Measurements from ENCODE around the gene TPCN1. TPM values are rescaled to one million over a fixed set of nuclear protein-coding genes. Genes with fewer than 3 reads are reported as not detected.

TPCN1 gene
- total and polyA plus RNA-seq, 2 experiments from 2014 or later = 14.4 to 16.2 TPM

DNA sequence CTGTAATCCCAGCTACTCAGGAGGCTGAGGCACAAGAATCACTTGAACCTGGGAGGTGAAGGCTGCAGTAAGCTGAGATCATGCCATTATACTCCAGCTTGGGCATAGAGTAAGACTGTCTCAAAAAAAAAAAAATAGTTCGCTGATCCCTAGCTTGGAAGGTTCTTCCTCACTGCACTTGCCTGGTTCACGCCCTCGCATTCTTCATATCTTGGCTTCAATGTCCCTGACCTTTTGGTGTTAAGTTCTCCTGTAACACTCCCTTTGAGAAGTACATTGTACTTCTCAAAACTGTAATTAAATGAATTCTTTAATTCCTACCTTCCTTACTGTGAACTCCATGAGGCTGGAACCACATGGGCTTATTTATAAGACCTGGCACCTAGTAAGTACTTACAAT lies 16.5 kb upstream of the TPCN1 start:
- Histone ChIP-seq H3K4me1 (ENCODE audit: insufficient read depth) (no peaks in the 10 kb centered on the region), H3K79me2 (replicated peaks; ENCODE audit: insufficient read depth) (no peaks in the 10 kb centered on the region), H3K27me3 (ENCODE audit: insufficient read depth) (no peaks in the 10 kb centered on the region), H3K36me3 (ENCODE audit: insufficient read depth) (no peaks in the 10 kb centered on the region), H3K4me3 (no peak overlapping the region), H3F3A (replicated peaks; ENCODE audit: low read depth) (no peaks in the 10 kb centered on the region), H2AFZ (no peak overlapping the region), H4K20me1 (replicated peaks; ENCODE audit: insufficient read depth) (no peaks in the 10 kb centered on the region), H3K4me2 (no peak overlapping the region), H3K9me2 (ENCODE audit: insufficient read depth) (no peaks in the 10 kb centered on the region), H3K27ac (ENCODE audit: low read depth) (no peak overlapping the region)
- Mint-ChIP-seq H3K27ac (no peak overlapping the region), H3K9me3 (peaks cover 6% of the 10 kb centered on the region; the same call in 2 of the 3 replicates), H3K27me3 (ENCODE audit: insufficient read depth, low read depth, poor library complexity) (peaks cover 2% of the 10 kb centered on the region), H3K36me3 (ENCODE audit: low read depth) (peaks cover 6% of the 10 kb centered on the region), H3K4me1 (peaks cover 6% of the 10 kb centered on the region), H3K4me3 (no peak overlapping the region)
- DNase-seq (ENCODE audit: low spot score) = no peak
- no peak for ATAC-seq
- TF ChIP-seq, protein P1, sequence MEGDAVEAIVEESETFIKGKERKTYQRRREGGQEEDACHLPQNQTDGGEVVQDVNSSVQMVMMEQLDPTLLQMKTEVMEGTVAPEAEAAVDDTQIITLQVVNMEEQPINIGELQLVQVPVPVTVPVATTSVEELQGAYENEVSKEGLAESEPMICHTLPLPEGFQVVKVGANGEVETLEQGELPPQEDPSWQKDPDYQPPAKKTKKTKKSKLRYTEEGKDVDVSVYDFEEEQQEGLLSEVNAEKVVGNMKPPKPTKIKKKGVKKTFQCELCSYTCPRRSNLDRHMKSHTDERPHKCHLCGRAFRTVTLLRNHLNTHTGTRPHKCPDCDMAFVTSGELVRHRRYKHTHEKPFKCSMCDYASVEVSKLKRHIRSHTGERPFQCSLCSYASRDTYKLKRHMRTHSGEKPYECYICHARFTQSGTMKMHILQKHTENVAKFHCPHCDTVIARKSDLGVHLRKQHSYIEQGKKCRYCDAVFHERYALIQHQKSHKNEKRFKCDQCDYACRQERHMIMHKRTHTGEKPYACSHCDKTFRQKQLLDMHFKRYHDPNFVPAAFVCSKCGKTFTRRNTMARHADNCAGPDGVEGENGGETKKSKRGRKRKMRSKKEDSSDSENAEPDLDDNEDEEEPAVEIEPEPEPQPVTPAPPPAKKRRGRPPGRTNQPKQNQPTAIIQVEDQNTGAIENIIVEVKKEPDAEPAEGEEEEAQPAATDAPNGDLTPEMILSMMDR (conservative IDR thresholded peaks at IDR 0.05; ENCODE audit: low read depth in 2 of 2) = no peak
- TF ChIP-seq, protein P2, sequence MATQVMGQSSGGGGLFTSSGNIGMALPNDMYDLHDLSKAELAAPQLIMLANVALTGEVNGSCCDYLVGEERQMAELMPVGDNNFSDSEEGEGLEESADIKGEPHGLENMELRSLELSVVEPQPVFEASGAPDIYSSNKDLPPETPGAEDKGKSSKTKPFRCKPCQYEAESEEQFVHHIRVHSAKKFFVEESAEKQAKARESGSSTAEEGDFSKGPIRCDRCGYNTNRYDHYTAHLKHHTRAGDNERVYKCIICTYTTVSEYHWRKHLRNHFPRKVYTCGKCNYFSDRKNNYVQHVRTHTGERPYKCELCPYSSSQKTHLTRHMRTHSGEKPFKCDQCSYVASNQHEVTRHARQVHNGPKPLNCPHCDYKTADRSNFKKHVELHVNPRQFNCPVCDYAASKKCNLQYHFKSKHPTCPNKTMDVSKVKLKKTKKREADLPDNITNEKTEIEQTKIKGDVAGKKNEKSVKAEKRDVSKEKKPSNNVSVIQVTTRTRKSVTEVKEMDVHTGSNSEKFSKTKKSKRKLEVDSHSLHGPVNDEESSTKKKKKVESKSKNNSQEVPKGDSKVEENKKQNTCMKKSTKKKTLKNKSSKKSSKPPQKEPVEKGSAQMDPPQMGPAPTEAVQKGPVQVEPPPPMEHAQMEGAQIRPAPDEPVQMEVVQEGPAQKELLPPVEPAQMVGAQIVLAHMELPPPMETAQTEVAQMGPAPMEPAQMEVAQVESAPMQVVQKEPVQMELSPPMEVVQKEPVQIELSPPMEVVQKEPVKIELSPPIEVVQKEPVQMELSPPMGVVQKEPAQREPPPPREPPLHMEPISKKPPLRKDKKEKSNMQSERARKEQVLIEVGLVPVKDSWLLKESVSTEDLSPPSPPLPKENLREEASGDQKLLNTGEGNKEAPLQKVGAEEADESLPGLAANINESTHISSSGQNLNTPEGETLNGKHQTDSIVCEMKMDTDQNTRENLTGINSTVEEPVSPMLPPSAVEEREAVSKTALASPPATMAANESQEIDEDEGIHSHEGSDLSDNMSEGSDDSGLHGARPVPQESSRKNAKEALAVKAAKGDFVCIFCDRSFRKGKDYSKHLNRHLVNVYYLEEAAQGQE (IDR thresholded peaks at IDR 0.05; ENCODE audit: unreplicated experiment) = no peak
- TF ChIP-seq STAT1 (IDR thresholded peaks at IDR 0.05; ENCODE audit: unreplicated experiment) (no peak), EZH2phosphoT487 (IDR thresholded peaks at IDR 0.05; ENCODE audit: unreplicated experiment) (no peak), EZH2 (IDR thresholded peaks at IDR 0.05; ENCODE audit: low read depth, unreplicated experiment) (no peak), ZNF114 (CRISPR knock-in tag; IDR thresholded peaks at IDR 0.05) (no peak), CREB1 (CRISPR knock-in tag; IDR thresholded peaks at IDR 0.05; ENCODE audit: low read depth) (no peak), NANOG (IDR thresholded peaks at IDR 0.05; ENCODE audit: borderline replicate concordance) (no peak), JUNB (IDR thresholded peaks at IDR 0.05; ENCODE audit: unreplicated experiment) (no peak), POLR2AphosphoS5 (IDR thresholded peaks at IDR 0.05; ENCODE audit: low read depth) (no peak), ZNF331 (CRISPR knock-in tag; IDR thresholded peaks at IDR 0.05; ENCODE audit: low read depth) (no peak)
- TF ChIP-seq, protein P3, sequence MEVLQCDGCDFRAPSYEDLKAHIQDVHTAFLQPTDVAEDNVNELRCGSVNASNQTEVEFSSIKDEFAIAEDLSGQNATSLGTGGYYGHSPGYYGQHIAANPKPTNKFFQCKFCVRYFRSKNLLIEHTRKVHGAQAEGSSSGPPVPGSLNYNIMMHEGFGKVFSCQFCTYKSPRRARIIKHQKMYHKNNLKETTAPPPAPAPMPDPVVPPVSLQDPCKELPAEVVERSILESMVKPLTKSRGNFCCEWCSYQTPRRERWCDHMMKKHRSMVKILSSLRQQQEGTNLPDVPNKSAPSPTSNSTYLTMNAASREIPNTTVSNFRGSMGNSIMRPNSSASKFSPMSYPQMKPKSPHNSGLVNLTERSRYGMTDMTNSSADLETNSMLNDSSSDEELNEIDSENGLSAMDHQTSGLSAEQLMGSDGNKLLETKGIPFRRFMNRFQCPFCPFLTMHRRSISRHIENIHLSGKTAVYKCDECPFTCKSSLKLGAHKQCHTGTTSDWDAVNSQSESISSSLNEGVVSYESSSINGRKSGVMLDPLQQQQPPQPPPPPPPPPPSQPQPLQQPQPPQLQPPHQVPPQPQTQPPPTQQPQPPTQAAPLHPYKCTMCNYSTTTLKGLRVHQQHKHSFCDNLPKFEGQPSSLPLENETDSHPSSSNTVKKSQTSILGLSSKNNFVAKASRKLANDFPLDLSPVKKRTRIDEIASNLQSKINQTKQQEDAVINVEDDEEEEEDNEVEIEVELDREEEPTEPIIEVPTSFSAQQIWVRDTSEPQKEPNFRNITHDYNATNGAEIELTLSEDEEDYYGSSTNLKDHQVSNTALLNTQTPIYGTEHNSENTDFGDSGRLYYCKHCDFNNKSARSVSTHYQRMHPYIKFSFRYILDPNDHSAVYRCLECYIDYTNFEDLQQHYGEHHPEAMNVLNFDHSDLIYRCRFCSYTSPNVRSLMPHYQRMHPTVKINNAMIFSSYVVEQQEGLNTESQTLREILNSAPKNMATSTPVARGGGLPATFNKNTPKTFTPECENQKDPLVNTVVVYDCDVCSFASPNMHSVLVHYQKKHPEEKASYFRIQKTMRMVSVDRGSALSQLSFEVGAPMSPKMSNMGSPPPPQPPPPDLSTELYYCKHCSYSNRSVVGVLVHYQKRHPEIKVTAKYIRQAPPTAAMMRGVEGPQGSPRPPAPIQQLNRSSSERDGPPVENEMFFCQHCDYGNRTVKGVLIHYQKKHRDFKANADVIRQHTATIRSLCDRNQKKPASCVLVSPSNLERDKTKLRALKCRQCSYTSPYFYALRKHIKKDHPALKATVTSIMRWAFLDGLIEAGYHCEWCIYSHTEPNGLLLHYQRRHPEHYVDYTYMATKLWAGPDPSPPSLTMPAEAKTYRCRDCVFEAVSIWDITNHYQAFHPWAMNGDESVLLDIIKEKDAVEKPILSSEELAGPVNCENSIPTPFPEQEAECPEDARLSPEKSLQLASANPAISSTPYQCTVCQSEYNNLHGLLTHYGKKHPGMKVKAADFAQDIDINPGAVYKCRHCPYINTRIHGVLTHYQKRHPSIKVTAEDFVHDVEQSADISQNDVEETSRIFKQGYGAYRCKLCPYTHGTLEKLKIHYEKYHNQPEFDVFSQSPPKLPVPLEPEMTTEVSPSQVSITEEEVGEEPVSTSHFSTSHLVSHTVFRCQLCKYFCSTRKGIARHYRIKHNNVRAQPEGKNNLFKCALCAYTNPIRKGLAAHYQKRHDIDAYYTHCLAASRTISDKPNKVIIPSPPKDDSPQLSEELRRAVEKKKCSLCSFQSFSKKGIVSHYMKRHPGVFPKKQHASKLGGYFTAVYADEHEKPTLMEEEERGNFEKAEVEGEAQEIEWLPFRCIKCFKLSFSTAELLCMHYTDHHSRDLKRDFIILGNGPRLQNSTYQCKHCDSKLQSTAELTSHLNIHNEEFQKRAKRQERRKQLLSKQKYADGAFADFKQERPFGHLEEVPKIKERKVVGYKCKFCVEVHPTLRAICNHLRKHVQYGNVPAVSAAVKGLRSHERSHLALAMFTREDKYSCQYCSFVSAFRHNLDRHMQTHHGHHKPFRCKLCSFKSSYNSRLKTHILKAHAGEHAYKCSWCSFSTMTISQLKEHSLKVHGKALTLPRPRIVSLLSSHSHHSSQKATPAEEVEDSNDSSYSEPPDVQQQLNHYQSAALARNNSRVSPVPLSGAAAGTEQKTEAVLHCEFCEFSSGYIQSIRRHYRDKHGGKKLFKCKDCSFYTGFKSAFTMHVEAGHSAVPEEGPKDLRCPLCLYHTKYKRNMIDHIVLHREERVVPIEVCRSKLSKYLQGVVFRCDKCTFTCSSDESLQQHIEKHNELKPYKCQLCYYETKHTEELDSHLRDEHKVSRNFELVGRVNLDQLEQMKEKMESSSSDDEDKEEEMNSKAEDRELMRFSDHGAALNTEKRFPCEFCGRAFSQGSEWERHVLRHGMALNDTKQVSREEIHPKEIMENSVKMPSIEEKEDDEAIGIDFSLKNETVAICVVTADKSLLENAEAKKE (CRISPR knock-in tag; IDR thresholded peaks at IDR 0.05) = no peak
- TF ChIP-seq, protein P4, sequence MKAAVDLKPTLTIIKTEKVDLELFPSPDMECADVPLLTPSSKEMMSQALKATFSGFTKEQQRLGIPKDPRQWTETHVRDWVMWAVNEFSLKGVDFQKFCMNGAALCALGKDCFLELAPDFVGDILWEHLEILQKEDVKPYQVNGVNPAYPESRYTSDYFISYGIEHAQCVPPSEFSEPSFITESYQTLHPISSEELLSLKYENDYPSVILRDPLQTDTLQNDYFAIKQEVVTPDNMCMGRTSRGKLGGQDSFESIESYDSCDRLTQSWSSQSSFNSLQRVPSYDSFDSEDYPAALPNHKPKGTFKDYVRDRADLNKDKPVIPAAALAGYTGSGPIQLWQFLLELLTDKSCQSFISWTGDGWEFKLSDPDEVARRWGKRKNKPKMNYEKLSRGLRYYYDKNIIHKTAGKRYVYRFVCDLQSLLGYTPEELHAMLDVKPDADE (IDR thresholded peaks at IDR 0.05) = no peak
